Stimulated activated CD4-positive, alpha-beta T cell treated with anti-CD3 and anti-CD28 coated beads, Interleukin-4, amount 100 ng/mL, for 1 hour (primary cell): Measurements from ENCODE around the gene ERCC4.
"Not testable (repeated sequence)": the region's sequence is repeated elsewhere in the genome, so short reads cannot be mapped to it uniquely, and the experiment has no call there.

Source experiments
- DNase-seq: peaks from one replicate; pipeline ENCODE4 v3.0.0-alpha.2; 2020

ERCC4 gene

GRCh38 chr16:13919683-13920509 lies at the start of gene ERCC4:
Gene ERCC4, plus strand, starts transcription at chr16:13920154. Its CDS starts 12 bp downstream, at chr16:13920166.
- peak; percentile 100 for DNase-seq

DNA sequence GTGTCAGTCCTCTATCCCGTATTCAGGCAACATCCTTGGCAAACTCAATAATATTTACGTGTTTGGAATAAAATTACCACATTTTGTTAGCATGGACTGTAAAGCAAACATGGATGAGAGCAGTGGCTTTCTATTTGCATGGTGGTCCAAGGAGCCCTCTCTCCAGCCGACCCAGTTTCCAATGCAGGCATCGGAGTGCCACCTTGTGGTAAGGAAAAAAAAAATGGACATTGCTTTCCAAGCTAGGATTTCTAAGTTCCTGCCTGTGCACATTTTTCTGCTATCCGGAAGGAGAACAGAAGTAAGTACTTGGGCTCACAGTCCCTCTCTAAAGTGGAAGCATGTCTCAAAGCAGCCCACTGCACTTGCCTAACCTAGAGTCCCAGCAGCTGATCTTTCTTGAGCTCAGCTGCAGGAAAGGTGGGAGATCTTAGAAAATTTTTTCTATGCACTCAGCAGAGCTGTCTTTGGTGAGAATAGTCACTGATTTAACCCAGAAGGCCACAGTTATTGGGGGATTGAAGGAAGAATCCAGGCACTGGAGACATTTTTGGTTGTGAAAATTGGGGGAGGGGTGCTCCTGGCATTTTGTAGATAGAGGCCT lies 46.0 kb upstream of the ERCC4 start:
- no peak for DNase-seq

- DNase-seq = no peak
These were observed 44.2 kb upstream of the ERCC4 start for GRCh38 chr16:13875614-13876284.

DNA sequence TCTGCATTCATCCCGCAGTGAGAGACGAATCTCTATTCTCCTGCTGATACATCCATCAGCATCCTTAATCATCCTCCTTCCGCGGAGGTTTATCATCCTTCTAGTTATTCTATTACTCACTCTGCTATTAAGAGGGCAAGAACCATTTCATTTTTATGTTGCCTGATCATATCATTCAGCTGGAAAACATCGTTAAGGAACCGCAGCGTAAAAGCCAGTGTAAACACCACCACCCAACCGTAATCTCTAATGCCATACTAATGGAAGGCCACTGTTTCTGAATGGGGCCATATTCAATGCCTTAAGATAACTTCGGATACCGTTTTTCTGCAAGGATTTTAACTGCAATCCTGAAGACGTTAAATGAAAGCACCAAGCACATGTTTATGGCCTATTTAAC lies 36.7 kb upstream of the ERCC4 start:
- DNase-seq = no peak

- DNase-seq = no peak
These were observed 36.1 kb upstream of the ERCC4 start for GRCh38 chr16:13883881-13884280.

DNA sequence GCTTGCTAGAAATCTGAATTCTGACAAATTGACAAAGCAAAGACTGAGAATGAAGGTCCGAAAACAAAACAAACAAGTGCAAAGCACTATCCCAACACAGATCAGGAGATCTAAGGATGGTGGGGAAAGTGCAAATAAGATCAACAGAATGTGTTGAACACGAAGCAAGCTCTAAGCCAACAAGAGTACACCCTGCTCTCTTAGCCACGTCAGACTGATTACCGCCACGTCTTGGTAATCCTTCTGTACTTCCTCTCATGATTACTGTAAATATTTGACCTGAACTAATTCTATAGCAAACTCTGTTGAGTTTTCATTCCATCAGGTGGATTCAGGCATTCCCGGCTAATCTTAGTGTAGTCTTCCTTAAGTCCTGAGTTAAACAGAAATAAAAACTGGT lies 34.3 kb upstream of the ERCC4 start:
- no peak for DNase-seq

GRCh38 chr16:13886608-13887007 lies 33.3 kb upstream of the ERCC4 start:
- no peak for DNase-seq

DNA sequence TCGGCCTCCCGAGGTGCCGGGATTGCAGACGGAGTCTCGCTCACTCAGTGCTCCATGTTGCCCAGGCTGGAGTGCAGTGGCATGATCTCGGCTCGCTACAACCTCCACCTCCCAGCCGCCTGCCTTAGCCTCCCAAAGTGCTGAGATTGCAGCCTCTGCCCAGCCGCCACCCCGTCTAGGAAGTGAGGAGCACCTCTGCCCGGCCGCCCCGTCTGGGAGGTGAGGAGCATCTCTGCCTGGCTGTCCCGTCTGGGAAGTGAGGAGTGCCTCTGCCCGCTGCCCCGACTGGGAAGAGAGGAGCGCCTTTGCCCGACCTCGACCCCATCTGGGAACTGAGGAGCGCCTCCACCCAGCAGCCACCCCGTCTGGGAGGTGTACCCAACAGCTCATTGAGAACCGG lies 30.6 kb upstream of the ERCC4 start:
- not testable (repeated sequence) for DNase-seq

DNA sequence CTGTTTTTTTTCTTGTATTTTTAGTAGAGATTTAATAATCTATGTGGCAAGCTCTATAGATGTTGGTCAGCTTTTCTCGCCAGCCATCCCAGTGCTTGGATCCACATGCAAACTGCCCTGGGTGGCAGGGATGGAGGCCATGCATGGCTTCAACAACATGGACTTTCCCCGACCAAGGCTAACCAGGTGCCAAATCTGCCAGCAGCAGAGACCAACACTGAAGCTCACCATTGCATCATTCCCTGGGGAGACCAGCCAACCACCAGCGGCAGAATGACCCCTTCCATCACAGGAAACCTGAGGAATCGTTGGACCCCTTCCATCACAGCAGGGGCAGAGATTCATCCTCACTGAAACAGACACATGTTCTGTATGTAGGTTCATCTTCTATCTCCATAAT lies 27.7 kb upstream of the ERCC4 start:
- no peak for DNase-seq

GRCh38 chr16:13895516-13895915 lies 24.4 kb upstream of the ERCC4 start:
- DNase-seq = no peak

GRCh38 chr16:13896543-13897182 lies 23.3 kb upstream of the ERCC4 start:
- no peak for DNase-seq

DNA sequence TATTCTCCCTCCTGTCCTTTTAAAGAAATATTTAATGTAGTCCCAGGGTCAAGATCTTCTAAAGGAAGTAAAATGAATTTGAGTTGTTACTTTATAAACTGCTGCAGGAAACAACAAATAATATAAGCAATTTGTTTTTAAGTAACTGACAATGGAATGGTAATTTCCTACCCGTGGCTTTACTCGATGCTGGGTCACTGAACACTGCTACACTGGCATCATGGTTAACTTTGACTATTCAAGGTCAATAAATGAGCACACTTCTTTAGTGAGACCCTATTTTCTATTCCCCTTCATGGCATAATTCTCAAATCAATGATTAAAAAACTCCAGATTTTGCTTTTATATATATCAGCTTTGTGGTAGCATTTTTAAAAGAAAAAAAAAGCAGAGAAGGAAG lies 22.1 kb upstream of the ERCC4 start:
- DNase-seq = no peak

DNA sequence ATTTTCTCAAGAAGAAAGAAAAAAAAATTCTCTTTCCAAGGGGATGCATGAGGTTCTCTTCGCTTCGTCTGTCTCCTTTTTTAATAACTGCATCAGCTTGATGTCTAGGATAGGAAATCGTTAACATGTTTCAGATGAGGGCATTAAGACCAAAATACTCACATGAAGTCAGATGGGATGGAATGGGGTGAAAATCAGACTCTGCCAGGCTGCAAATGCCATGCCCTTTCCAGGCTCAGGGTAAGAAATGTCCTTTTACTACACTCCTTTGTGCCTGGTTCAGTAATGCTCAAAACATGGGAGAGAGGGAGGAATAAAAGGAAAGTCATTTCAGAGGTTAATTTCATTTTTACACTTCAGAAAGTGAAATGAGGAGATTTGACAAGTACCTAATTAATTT lies 21.7 kb upstream of the ERCC4 start:
- DNase-seq = no peak

- no peak for DNase-seq
These were observed 17.9 kb upstream of the ERCC4 start for GRCh38 chr16:13902052-13902451.

GRCh38 chr16:13902677-13903076 lies 17.3 kb upstream of the ERCC4 start:
- no peak for DNase-seq

- no peak for DNase-seq
These were observed 15.7 kb upstream of the ERCC4 start for GRCh38 chr16:13904179-13904691.

DNA sequence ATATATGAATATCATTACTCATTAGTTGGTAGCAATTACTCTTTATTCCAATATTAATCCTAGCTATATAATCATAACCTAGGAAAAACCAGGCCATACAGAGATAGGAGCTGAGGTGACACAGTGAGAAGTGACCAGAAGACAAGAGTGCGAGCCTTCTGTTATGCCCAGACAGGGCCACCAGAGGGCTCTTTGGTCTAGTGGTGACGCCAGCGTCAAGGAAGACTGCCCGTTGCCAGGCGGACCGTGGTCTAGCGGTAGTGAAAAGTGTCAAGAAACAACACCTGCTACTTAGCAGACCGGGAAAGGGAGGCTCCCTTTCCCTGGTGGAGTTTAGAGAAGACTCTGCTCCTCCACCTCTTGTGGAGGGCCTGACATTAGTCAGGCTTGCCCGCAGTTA lies 15.1 kb upstream of the ERCC4 start:
- peak; percentile 11 for DNase-seq

GRCh38 chr16:13906168-13907089 lies 13.5 kb upstream of the ERCC4 start:
- no peak for DNase-seq

- DNase-seq = no peak
These were observed 12.5 kb upstream of the ERCC4 start for GRCh38 chr16:13907431-13907830.

DNA sequence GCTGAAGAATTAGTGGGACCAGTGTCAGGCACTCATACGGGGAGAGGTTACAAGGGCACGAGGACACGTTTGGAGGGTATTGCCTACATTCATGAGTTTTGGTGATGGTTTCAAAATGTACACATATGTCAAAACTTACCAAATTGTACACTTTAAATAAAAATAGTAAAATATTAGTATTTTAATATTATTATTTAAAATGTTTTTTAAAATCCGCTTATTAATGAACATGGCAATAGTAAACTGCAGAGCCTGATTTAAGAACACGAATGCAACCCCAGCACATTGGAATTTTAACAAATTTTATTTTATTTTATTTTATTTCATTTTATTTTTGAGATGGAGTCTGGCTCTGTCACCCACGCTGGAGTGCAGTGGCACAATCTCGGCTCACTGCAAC lies 10.9 kb upstream of the ERCC4 start:
- DNase-seq = no peak

GRCh38 chr16:13909872-13910303 lies 10.1 kb upstream of the ERCC4 start:
- DNase-seq = no peak

DNA sequence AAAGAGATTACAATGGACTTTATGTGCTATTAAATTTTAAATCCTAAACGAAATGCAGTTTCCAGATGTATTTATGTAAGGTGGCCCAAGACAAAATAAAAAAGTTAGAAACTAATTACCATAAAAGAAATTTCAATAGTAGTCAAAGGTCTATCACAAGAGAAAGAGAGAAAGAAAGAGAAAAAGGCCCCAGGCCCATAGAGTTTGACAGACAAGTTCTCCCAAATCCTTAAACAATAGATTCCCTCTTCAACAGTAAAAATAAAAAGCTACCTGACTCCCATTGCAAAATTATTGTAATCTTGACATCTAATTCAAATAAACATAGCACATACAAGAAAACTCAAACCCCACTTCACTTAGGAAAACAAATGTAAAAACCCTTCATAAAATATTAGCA lies 8.6 kb upstream of the ERCC4 start:
- no peak for DNase-seq
